ENCODE results near the gene SMIM13.

The SMIM13 gene

DNA sequence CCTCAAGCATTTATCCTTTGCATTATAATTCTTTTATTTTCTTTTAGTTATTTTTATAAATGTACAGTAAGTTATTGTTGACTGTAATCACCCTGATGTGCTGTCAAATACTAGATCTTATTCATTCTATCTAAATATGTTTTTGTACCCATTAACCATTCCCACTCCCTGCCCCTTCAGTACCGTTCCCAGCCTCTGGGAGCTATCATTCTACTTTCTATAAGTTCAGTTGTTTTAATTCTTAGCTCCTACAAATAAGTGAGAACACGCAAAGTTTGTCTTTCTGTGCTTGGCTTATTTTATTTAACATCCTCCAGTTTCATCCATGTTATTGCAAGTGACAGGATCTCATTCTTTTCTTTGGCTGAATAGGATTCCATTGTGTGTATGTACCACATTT is 30.3 kb downstream of the SMIM13 start:
- no peak for DNase-seq

DNA sequence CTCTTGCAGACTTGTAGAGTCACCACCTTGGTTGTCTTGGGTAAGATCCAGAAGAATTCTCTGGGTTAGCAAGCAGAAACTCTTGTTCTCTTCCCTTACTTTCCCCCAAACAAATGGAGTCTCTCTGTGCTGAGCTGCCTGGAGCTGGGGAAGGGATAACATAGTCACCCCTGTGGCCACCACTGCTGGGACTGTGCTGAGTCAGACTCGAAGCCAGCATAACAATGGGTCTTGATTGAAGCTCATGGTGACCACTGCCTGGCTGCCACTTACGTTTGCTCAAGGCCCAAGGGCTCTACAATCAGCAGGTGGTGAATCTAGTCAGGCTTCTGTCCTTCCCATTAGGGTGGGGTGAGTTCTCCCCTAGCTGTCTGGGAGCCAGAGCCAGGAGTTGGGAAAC is 33.2 kb downstream of the SMIM13 start:
- DNase-seq = no peak

DNA sequence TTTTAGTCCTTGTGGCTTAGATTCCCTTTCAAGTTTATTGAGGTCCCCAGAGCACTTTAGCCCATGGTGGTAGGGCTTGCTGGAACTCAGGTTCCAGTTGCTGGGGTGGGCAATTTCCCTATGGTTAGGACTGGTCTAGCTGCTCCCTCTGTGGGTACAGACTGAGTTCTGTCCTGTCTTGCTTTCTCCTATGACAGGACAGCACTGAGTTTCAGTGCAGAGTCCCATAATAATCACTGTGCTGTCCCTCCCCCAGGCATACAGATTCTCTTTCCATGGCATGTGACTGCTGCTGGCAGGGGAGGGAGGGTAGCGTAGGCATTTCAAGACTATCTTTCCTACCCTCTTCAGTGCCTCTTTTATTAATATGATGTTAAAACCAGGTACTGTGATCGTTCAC is 35.0 kb downstream of the SMIM13 start:
- DNase-seq = no peak

DNA sequence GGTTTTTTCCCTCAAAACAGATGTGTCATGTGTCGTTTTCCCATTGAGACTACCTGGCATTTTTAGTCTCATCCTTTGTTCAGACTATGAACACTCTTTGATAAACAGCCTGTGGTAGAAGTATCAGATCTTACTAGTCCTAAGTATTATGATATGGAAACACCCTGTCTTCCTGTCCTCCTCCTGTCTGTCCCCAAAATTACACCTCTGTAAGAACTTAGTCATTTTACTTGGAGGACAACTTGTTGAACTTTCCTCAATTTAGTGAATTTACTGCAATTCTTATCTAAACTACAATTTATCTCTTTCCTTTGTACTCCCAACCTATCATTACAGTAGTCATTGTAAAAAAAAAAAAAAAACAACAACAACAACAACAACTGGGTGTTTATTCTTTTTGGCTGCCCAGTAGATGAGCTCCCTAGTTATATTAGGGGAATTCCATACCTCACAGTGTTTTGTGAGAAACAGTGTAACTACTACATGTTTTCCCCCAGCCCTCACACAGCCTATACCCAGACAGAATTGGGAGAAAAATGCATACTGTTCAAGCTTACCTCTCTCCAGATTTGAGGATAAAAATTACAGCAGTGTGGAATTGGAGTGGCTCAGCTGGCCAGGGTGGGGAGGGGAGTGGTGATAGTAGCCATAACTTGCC is 36.4 kb downstream of the SMIM13 start:
- DNase-seq = no peak

DNA sequence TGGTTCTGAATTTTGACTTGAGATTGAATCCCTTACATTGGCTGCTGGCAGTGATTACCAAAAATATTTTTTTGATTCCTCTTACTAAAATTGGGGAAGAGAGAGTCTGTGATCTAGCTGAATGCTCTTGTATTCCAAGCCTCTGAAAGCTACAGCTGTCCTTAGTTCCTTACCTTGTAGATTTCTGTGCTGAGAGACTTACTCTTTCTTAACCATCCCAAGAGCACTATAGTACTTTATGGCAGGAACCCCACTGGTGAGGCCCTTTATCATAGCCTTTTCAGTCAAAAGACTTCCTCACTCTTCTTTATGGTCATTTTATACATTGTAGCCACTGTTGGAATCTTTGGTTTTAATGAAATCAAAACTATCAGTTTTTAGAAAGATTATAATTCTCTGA is 37.0 kb downstream of the SMIM13 start:
- no peak for DNase-seq

DNA sequence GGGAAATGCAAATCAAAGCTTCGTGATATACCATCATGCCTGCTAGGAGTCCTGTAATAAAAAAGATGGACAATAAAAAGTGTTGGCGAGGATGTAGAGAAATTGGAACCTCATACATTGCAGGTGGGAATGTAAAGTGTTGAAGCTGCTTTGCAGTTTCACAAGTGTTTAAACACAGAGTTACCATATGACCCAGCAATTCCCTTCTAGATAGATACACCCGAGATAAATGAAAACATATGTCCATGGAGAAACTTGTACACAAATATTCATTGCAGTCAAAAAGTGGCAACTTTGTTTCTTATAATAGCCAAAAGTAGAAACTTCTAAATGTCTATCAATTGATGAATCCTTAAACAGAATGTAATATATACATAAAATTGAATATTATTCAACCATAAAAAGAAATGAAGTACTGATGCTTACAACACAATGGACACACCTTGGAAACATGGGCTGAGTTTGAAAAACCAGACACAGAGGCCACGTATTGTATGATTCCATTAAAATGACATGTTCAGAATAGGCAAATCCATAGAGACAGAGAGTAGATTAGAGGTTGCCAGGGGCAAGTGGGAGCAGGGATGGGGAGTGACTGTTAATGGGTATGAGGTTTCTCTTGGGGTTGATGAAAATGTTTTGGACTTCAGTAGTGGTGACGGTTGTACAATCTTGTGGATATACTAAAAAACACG is 38.7 kb downstream of the SMIM13 start:
- DNase-seq = no peak

DNA sequence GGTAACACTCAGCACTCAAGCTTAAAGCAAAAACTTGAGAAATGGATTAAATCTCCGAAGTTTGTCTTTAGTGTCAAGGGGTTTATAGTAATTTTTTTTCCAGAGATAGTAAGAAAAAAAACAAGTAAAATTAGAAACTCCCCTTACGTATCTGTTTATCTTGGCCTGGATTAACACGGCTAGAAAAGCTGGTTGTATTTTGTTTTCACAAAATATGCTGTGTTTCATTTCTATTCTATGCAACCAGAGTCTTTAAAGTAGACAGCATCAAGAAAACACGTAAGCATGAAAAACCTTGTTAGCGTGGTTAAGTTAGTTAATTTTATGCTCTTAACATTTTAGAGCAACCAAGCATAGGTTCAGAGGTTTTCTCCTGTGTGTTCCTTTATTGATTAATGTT is 39.6 kb downstream of the SMIM13 start:
- no peak for DNase-seq

DNA sequence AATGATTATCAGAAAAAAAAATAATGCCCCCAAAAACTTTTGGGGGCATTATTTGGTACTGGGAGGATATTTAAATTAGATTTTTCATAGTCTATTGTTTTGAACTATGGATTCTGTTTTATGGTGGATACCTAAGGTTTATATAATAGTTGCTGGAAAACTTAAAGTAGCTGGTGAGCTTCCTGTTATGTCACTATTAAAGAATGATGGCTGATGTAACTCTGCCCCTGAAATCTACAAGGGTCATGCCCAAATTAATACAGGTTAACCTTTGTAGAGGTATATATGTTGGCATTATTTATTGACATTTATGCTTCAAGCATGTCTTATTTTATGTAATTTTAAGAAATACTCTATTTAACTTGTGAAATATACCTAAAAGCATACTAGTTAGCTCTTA is 43.2 kb downstream of the SMIM13 start:
- no peak for DNase-seq

DNA sequence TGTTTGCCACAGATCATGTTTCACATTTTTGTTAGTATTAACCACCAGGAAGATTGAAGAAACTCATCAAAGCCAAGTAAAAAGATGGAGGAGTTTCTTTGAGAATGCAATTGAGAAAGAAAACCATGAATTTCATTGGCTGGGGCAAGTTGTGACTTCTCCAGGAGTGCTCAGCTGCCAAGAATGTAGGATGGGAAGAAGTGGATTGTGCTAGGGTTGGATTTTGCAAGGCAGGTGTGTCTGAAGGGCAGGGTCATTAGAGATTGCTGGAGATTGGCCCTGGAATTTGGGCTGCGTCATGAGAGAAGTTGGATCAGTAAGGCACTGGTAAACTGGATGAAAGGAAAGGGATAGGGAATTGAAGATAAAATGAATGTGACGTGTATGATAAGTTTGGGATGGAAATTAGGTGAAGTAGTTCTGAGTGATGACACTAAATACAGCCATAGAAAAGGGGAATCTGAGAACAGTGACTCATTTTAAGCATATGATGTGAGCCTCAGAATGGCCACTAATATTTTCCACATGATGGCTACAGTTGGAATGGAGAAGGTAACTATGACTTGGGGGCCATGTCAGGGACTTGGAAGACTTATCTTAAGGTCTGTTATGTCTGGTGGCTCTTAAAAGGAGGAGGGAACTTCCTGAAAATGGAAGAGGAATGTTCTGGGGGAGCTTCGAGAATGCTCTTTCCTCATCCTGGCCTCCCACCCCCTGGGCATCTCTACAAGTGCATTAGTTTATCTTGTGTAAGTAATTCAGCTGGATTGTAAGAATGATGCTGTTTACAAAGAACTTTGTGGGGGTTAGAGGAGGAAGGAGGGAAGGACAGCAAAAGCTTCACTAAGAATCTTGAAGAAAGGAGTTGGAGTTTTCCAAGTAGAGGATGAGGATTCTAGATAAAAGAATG is 45.7 kb downstream of the SMIM13 start:
- no peak for DNase-seq

DNA sequence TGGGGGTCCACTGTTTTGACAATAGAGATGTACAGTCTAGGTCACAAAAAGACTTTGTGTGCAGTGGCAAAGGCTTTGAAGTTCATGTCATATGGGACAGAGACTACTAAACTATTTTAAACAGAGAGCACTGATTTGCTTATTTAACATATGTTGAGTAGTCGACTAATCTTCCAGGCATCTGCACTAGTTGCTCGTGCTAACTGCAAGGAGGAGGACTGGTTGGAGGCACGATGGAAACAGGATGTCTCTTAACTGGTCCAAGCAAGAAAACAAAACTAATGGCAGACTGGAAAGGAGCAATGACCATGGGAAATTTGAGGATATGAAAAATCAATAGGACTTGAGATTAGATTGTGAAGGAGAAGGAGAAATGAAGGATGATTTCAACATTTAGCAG is 46.4 kb downstream of the SMIM13 start:
- DNase-seq = no peak

DNA sequence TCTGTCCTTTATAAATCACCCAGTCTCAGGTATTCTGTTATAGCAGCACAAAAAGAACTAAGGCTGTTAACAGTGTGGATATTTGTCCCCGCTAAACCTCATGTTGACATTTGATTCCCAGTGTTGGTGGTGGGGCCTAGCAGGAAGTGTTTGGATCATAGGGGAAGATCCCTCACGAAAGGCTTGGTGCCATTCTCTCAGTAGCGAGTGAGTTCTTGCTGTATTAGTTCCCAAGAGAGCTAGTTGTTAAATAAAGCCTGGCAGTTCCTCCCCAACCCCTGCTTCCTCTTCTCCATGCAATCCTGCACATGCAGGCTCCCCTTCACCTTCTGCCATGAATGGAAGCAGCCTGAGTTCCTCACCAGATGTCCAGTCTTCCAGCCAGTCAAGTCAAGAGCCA is 47.7 kb downstream of the SMIM13 start:
- DNase-seq = no peak

DNA sequence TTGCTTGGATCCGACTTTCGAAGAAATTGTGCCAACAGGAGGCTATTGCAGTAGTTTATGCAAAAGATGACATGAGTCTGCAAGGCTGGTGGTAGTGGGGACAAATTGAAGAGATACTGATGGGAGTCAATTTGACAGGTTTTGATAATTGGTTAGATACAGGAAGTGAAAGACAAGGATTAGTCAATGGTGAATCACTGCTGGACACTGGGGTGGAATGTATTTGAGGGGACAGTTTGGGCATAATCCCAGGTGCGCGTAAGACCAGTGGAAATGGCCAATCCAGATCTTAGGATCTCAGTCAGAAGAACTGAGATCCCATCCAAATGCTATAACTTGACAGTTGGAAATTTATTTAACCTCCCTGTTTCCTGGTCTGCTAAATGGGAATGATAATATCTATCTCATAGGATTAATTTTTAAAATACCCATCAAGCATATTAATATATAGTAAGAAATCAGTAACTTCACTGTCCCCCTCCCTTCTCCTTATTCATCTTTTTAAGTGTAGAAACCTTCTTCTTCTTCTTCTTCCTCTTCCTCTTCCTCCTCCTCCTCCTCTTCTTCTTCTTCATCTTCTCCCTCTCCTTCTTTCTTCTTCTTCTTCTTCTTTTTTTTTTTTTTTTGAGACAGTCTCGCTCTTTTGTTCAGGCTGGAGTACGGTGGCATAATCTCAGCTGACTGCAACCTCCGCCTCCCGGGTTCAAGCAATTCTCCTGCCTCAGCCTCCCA is 48.8 kb downstream of the SMIM13 start:
- no peak for DNase-seq

DNA sequence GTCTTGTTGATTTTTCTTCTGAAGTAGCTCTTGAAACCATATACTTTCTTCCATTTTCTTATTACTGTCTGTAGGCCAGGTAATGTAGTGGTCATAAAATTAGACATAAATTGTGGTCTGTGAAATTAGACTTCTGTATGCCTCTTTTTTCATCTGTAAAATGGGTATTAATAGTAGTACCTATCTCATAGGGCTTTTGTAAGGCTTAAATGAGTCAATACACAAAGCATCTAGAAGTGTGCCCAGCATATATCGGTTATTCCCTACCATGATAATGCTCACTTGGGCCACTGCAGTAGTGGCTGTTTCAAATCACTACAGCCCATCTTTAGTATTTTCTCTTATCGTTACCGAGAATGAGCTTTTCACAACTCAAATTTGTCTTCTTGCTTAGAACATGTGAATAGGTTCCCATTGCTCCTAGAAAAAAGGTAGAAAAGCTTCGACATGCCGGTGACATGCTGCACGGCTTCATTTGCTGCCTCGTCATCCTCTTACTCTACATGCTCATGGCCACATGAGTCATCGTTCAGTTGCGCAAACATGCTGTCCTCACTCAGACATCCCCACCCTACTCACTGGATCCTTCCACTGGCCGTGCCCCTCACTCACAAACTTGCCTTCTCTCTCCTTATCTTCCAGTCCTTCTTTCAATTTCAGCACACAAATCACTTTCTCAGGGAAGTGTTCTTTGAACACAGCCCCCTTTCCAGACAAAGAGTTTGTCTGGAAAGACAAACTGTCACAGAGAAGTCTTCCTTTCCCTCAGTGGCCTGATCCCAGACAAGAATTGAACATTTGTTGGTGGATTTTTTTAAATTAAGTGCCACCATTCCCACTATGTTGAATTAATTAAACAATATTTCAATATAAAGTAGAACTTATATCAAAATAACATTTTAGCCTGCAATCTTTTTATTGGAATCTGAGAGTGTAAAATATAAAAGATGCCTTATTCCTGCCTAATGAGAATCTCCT is 50.0 kb downstream of the SMIM13 start:
- DNase-seq = no peak

DNA sequence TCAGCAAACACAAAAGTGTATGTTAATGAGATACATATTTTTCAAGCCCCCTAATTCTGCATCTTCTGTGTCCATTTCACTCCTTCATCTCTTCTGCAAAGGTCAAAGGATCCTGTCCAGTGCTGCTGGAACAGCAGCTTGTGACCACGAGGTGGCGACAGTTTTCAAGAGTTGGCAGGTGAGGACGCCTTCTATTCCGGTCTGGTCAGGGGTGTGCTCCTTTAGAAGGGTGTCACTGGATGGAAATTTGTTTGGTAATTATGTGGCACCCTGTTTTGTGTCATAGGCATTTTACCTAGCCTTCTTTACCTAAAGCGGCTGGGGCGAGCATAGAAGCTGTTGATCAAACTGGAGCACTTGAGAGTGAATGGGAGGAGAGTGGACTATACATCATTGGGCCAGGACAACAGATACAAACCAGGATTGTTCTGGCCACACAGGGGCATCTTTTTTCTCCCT is 50.8 kb downstream of the SMIM13 start:
- no peak for DNase-seq

DNA sequence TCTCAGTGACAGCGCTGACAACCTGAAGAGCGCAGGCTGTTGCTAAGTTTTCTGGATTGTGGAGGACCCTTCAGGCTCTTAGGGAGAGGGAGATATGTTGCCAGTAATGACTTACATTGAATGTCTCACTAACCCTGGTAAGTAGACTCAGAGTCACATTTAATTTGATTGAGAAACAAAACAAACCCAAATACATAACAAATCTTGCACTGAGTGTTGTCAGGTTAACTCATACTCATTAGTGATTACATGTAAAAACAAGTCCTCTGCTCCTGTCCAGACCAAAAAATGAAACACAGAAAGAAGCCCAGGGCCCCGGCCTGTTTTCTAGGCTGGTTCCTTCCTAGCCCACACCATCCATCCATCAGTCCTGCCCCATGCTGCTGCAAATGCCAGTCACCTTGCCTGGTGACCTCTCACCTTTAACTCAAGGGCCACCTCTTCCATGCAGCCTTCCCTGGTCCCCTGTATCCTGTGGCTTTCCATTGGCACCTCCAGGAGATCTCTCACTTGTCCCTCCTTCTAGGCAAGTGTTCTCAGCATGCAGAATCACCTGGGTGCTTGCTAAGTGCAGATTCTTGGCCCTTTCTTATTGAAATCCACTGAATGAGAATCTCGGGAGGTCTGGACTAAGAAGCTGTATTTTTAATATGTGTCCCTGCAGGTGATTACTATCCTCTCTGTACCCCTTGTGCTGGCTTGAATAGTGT is 52.6 kb downstream of the SMIM13 start:
- no peak for DNase-seq

DNA sequence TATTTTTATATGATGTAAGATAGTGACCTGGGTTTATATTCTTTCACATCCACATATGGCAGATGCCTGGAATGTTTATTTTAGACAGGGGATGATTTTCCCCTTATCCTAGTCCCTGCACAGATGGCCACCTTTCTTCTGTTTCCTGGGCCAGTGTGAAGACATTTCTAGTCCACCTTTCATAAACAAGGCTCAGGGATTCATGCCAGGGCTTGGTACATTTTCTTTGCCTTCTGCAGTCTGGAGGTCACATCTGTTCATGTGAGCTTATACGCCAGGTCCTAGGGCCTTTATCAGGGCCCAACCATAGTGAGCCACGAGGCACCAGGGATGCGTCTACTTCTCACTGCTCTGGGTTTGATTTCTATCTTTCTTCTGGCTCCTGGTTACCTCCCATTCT is 55.9 kb downstream of the SMIM13 start:
- no peak for DNase-seq

DNA sequence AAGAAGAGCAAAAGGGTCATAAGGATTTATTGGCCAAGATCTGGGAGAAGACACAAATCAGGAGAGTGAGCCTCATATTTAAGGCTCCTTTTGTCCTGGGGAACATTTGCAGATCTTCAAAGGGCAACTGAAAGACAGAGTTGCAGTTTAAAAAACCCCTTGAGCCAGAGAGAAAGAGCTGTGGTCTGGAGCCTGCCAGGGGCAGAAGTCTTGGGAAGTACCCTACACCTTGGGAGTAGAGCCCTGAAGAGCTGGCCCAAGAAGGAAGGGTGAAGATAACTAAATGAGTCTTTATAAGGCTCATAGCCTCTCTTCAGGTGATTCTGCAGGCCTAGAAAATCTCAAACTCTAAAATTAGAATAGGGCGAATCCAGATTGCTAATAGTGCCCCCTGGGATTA is 57.9 kb downstream of the SMIM13 start:
- DNase-seq = no peak

DNA sequence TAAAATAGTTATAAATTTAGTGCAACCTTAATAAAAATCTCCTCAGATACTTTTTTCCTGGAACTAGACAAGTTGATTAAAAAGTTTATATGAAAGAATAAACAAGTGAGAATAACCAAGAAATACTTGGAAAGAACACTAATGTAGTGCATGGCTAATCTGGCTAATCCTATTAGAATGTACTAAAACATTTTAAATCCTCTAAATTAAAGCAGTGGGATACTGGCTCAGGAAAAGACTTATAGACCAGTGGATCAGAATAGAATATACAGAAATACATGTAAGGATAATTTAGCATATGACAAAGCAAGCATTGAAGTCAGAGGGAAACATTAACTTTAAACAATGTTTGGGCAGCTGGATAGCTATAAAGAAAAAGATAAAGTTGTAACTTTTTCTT is 58.9 kb downstream of the SMIM13 start:
- DNase-seq = no peak

DNA sequence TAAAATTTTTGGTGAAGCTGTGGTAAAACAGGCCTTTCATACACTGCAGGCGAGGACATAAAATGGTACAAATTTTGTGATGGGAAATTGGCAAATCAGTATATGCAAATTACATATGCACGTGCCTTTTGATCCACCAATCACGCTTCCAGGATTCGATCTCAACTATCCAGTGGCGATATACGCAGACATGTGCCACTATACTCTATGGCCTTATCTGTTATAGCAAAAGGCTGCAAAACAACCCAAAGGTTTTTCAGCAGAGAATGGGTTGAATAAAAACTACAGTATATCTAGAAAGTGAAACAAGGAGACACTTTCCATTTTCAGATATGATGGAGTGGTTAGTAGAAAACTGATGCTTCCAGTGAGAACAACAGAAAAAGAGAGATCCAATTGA is 59.8 kb downstream of the SMIM13 start:
- DNase-seq = no peak

DNA sequence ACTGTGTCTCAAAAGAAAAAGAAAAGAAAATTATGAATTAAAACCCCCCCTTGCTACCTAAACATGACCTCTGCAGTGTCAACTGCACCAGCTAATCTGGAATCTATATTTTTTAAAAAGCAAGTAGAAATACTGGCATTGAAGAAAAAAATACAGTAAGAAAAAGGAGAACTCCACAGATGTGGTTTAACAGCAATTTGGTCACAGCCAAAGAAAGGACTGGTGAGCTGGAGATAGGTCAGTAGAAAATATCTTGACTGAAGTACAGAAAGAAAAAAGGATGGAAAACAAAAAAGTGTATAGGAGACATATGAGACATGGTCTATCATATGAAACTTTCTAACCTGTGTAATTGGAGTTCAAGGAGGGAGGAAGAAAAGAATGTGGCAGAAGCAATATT is 62.0 kb downstream of the SMIM13 start:
- DNase-seq = no peak

DNA sequence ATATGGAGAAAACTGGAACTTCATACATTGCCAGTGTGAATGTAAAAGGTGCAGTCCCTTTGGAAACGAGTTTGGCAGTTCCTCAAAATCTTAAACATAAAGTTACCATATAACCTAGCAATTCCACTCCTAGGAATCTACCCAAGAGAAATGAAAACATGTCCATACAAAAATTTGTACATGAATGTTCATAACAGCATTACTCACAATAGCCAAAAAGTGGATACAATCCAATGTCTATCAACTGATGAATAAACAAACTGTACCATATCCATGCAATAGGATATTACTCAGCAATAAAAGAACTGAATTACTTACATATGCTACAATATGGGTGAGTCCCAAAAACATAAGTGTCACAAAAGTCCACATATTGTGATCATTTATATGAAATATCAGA is 66.6 kb downstream of the SMIM13 start:
- no peak for DNase-seq
